HepG2 (cell line): Measurements from ENCODE around the gene PIK3R4.

Source experiments
- ZNF660 ChIP-seq: sonication (generic); formaldehyde crosslinking; IDR thresholded peaks from 2 replicates; pipeline ENCODE4 v1.5.1; 2020; ENCODE audit warnings: mild to moderate bottlenecking, low read depth, missing genetic modification reagents, borderline replicate concordance
- TF ChIP-seq, protein P1 (sequence below): sonication (generic); formaldehyde crosslinking; IDR thresholded peaks from 2 replicates; pipeline ENCODE4 v1.5.0; 2020; ENCODE audit warnings: mild to moderate bottlenecking, missing genetic modification reagents, moderate library complexity

DNA sequence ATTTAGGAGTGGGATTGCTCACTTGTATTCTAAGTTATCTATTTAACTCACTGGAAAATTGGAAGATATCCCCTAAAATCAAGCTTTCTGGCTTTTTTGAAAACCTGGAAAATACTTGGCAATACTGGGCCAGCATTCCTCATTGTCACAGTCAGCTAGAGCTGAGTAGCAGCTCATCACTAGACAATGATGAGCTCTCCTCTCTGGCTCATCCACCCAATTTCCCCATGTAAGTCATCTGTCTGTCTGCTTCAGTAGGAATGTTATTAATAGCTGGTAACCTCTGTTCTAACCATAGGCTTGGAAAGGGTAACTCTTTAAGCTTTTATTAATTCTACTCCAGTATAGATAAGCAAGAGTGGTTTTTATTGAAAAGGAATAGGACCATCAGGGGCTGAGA, 39.7 kb upstream of the PIK3R4 start:
- TF ChIP-seq, protein P1, sequence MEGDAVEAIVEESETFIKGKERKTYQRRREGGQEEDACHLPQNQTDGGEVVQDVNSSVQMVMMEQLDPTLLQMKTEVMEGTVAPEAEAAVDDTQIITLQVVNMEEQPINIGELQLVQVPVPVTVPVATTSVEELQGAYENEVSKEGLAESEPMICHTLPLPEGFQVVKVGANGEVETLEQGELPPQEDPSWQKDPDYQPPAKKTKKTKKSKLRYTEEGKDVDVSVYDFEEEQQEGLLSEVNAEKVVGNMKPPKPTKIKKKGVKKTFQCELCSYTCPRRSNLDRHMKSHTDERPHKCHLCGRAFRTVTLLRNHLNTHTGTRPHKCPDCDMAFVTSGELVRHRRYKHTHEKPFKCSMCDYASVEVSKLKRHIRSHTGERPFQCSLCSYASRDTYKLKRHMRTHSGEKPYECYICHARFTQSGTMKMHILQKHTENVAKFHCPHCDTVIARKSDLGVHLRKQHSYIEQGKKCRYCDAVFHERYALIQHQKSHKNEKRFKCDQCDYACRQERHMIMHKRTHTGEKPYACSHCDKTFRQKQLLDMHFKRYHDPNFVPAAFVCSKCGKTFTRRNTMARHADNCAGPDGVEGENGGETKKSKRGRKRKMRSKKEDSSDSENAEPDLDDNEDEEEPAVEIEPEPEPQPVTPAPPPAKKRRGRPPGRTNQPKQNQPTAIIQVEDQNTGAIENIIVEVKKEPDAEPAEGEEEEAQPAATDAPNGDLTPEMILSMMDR (CRISPR knock-in tag): no peak
- no peak for TF ChIP-seq ZNF660 (CRISPR knock-in tag)
